BLaER1 treated with 17β-estradiol and CSF1 and Interleukin-3, amounts not matched to agents 10 nM and 100 nM (cell line): ENCODE data around the gene DTX4.

Source experiments
- H3K27ac ChIP-seq, 11 experiments: shearing (Covaris generic); formaldehyde crosslinking; 2 replicates each; pipeline ENCODE4 v1.8.1; 2022
- H3K27me3 ChIP-seq, 11 experiments: shearing (Covaris generic); formaldehyde crosslinking; 2 replicates each; pipeline ENCODE4 v1.8.1; 2022
- H3K36me3 ChIP-seq, 11 experiments: shearing (Covaris generic); formaldehyde crosslinking; 2 replicates each; pipeline ENCODE4 v1.8.1; 2022
- H3K4me1 ChIP-seq, 10 experiments: shearing (Covaris generic); formaldehyde crosslinking; 2 replicates each; pipeline ENCODE4 v1.8.1; 2022
- H3K4me2 ChIP-seq, 11 experiments: shearing (Covaris generic); formaldehyde crosslinking; 2 replicates each; pipeline ENCODE4 v1.8.1; 2022
- H3K4me3 ChIP-seq, 10 experiments: shearing (Covaris generic); formaldehyde crosslinking; 2 replicates each; pipeline ENCODE4 v1.8.1; 2022
- H3K9ac ChIP-seq, 11 experiments: shearing (Covaris generic); formaldehyde crosslinking; 2 replicates each; pipeline ENCODE4 v1.8.1; 2022
- H3K9me3 ChIP-seq, 11 experiments: shearing (Covaris generic); formaldehyde crosslinking; replicated peaks in 1 of 11; 2 replicates each; pipeline ENCODE4 v1.8.1; 2022
- H4K20me1 ChIP-seq, 11 experiments: shearing (Covaris generic); formaldehyde crosslinking; 2 replicates each; pipeline ENCODE4 v1.8.1; 2022
- Cebpa-rat ChIP-seq, 11 experiments: shearing (Covaris generic); IDR thresholded peaks; 2 replicates each; pipeline ENCODE4 v1.8.1; 2022

DTX4 gene

DNA sequence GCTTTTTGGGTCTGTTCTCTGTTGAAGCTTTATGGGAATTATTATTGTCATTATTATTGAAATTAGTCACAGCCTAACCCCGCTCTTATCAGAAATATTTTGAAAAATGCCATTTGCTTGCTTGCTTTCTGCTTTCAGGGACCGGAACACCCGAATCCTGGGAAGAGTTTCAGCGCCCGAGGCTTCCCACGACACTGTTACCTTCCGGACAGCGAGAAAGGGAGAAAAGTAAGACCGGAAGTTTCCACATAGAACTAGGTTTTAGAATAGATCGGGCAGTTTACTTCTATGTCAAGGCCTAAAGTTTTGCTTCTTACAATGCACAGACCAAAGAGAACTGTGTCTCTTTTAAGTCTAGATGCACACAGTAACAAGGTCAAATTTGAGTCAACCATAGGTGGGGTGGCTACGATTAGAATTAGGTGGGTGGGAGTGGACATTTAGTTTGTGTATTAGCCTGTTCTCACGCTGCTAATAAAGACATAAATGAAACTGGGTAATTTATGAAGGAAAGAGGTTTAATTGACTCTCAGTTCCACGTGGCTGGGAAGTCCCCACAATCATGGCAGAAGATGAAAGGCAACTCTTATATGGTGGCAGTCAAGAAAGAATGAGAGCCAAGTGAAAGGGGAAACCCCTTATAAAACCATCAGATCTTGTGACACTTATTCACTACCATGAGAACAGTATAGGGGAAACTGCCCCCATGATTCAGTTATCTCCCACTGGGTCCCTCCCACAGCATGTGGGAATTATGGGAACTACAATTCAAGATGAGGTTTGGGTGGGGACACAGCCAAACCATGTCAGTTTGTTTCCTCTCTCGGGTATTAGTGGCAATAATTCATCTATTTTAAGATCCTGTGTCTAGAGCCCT is 27.9 kb downstream of the DTX4 start:
- Histone ChIP-seq H3K27ac (peak overlapping the region in 9 of 11 experiments; percentile 12 to 50 (median 37); a peak in 9 of 22 replicates), H3K9me3 (peaks cover 0 to 14% (median 8%) of the 10 kb centered on the region in 11 experiments; a peak in 13 of 22 replicates), H3K4me2 (peak overlapping the region; percentile 59 to 87 (median 64)), H3K9ac (no peak overlapping the region), H3K36me3 (peaks cover 0 to 68% (median 22%) of the 10 kb centered on the region in 11 experiments; a peak in 14 of 22 replicates), H3K27me3 (peaks cover 0 to 29% (median 0%) of the 10 kb centered on the region in 11 experiments; a peak in 3 of 22 replicates), H3K4me3 (no peak overlapping the region), H4K20me1 (peaks cover 0 to 73% (median 0%) of the 10 kb centered on the region in 11 experiments; a peak in 4 of 22 replicates), H3K4me1 (peaks cover 41 to 62% (median 52%) of the 10 kb centered on the region in 10 experiments)
- no peak for TF ChIP-seq Cebpa-rat (IDR thresholded peaks at IDR 0.05)

- peaks cover 0 to 14% (median 8%) of the 10 kb centered on the region in 11 experiments; a peak in 13 of 22 replicates for H3K9me3 ChIP-seq
- no peak for TF ChIP-seq Cebpa-rat (IDR thresholded peaks at IDR 0.05)
- H3K27ac ChIP-seq = peak overlapping the region in 7 of 11 experiments; percentile 2 to 46 (median 21); a peak in 7 of 22 replicates
- peaks cover 0 to 29% (median 0%) of the 10 kb centered on the region in 11 experiments; a peak in 3 of 22 replicates for H3K27me3 ChIP-seq
- no peak overlapping the region for H3K4me3 ChIP-seq
- H4K20me1 ChIP-seq = peaks cover 0 to 79% (median 0%) of the 10 kb centered on the region in 11 experiments; a peak in 4 of 22 replicates
- peaks cover 0 to 68% (median 24%) of the 10 kb centered on the region in 11 experiments; a peak in 15 of 22 replicates for H3K36me3 ChIP-seq
- H3K4me1 ChIP-seq = peaks cover 43 to 68% (median 52%) of the 10 kb centered on the region in 10 experiments
- H3K9ac ChIP-seq = no peak overlapping the region
- H3K4me2 ChIP-seq = peak overlapping the region; percentile 59 to 87 (median 64)
Measured at GRCh38 chr11:59200423-59200746, 28.5 kb downstream of the DTX4 start.

- Histone ChIP-seq H3K4me2 (peak overlapping the region; percentile 59 to 87 (median 64)), H4K20me1 (peaks cover 0 to 89% (median 0%) of the 10 kb centered on the region in 11 experiments; a peak in 4 of 22 replicates)
Measured at GRCh38 chr11:59201353-59201752, 29.4 kb downstream of the DTX4 start.

GRCh38 chr11:59204746-59205145 is 32.8 kb downstream of the DTX4 start:
- Histone ChIP-seq H3K4me1 (peaks cover 36 to 77% (median 47%) of the 10 kb centered on the region in 10 experiments), H3K9ac (no peak overlapping the region), H3K4me3 (no peak overlapping the region), H3K4me2 (peak overlapping the region in 4 of 11 experiments; percentile 22 to 88 (median 50); a peak in 6 of 22 replicates), H3K27me3 (no peaks in the 10 kb centered on the region), H4K20me1 (peaks cover 0 to 92% (median 0%) of the 10 kb centered on the region in 11 experiments; a peak in 3 of 22 replicates), H3K27ac (no peak overlapping the region), H3K36me3 (peaks cover 0 to 83% (median 11%) of the 10 kb centered on the region in 11 experiments; a peak in 13 of 22 replicates), H3K9me3 (no peaks in the 10 kb centered on the region)
- no peak for TF ChIP-seq Cebpa-rat (IDR thresholded peaks at IDR 0.05)

More at GRCh38 chr11:59201353-59201752, 29.4 kb downstream of the DTX4 start:
- no peak for TF ChIP-seq Cebpa-rat (IDR thresholded peaks at IDR 0.05)
- Histone ChIP-seq H3K27me3 (peaks cover 0 to 25% (median 0%) of the 10 kb centered on the region in 11 experiments; a peak in 3 of 22 replicates), H3K9ac (no peak overlapping the region), H3K36me3 (peaks cover 0 to 67% (median 17%) of the 10 kb centered on the region in 11 experiments; a peak in 15 of 22 replicates), H3K27ac (0 out of 22 replicates have a peak overlapping the region, but pooled peaks of 1 of the 11 experiments have one; percentile 27), H3K9me3 (peaks cover 0 to 12% (median 7%) of the 10 kb centered on the region in 11 experiments; a peak in 13 of 22 replicates), H3K4me3 (no peak overlapping the region), H3K4me1 (peaks cover 38 to 78% (median 48%) of the 10 kb centered on the region in 10 experiments)

DNA sequence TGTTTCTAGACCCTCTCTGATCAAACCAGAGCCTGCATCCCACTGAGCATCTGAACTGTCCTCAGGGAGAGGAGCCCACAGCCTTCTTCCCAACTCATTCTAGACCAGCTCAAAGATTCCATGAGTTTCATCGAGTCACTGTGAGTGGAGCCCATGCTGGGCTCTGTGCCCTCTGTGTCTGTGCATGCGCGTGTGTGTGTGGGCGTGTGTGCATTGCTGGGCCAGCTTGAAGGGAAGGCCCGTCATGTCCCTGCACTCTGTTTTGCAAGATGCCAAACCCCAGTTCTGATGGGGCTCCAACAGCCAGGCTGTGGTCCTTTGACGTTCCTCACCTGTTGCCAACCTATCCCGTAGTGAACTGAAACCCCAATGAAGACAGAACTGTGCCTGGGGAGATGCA is 33.7 kb downstream of the DTX4 start:
- TF ChIP-seq Cebpa-rat (IDR thresholded peaks at IDR 0.05) = no peak
- peaks cover 27 to 77% (median 43%) of the 10 kb centered on the region in 10 experiments for H3K4me1 ChIP-seq
- no peaks in the 10 kb centered on the region for H3K27me3 ChIP-seq
- no peak overlapping the region for H3K27ac ChIP-seq
- H3K9me3 ChIP-seq = no peaks in the 10 kb centered on the region
- no peak overlapping the region for H3K9ac ChIP-seq
- H3K36me3 ChIP-seq = peaks cover 0 to 88% (median 11%) of the 10 kb centered on the region in 11 experiments; a peak in 13 of 22 replicates
- H3K4me3 ChIP-seq = no peak overlapping the region
- H3K4me2 ChIP-seq = peak overlapping the region in 2 of 11 experiments; percentile 65 to 88; a peak in 4 of 22 replicates
- H4K20me1 ChIP-seq = peaks cover 0 to 88% (median 0%) of the 10 kb centered on the region in 11 experiments; a peak in 3 of 22 replicates

DNA sequence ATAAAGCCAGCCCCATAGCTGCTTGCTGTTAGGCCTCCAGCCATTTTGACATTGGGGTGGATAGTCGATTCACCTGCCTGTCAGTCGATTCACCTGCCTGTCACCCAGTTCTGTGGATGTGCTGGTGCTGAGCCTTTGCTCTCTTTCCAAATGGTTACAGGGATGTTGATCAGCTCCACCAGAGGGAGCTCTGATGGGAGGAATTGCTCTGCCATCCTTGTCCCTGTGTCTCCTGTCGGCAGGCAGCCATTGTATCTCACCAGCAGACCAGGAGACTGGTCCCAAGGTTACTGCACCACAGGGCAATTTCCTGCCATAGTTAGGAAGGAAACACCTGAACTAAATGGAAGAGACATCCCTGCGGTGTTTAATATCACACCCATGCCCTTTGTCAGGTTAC is 34.7 kb downstream of the DTX4 start:
- peak overlapping the region in 1 of 10 experiments; percentile 79; a peak in 2 of 20 replicates for H3K4me3 ChIP-seq
- no peak for TF ChIP-seq Cebpa-rat (IDR thresholded peaks at IDR 0.05)
- no peaks in the 10 kb centered on the region for H3K27me3 ChIP-seq
- H3K4me2 ChIP-seq = peak overlapping the region in 9 of 11 experiments; percentile 5 to 95 (median 77); a peak in 17 of 22 replicates
- H3K9ac ChIP-seq = peak overlapping the region in 1 of 11 experiments; percentile 91; a peak in 1 of 22 replicates
- H4K20me1 ChIP-seq = peaks cover 0 to 78% (median 0%) of the 10 kb centered on the region in 11 experiments; a peak in 3 of 22 replicates
- H3K36me3 ChIP-seq = peaks cover 0 to 78% (median 11%) of the 10 kb centered on the region in 11 experiments; a peak in 13 of 22 replicates
- H3K9me3 ChIP-seq = no peaks in the 10 kb centered on the region; a peak in 1 of 22 replicates
- peaks cover 18 to 77% (median 38%) of the 10 kb centered on the region in 10 experiments for H3K4me1 ChIP-seq
- no peak overlapping the region for H3K27ac ChIP-seq

GRCh38 chr11:59207988-59208451 is 36.1 kb downstream of the DTX4 start:
- Histone ChIP-seq H3K4me3 (peak overlapping the region in 3 of 10 experiments; percentile 11 to 79 (median 62); a peak in 4 of 20 replicates), H3K9me3 (peaks cover 0 to 4% (median 0%) of the 10 kb centered on the region in 11 experiments; a peak in 1 of 22 replicates), H3K36me3 (peaks cover 0 to 65% (median 11%) of the 10 kb centered on the region in 11 experiments; a peak in 13 of 22 replicates), H3K9ac (peak overlapping the region in 3 of 11 experiments; percentile 16 to 91 (median 79); a peak in 5 of 22 replicates), H3K27ac (peak overlapping the region in 5 of 11 experiments; percentile 25 to 76 (median 34); a peak in 5 of 22 replicates), H4K20me1 (peaks cover 0 to 64% (median 0%) of the 10 kb centered on the region in 11 experiments; a peak in 3 of 22 replicates), H3K27me3 (no peaks in the 10 kb centered on the region), H3K4me2 (peak overlapping the region; percentile 21 to 95 (median 67); a peak in 19 of 22 replicates), H3K4me1 (peaks cover 27 to 83% (median 50%) of the 10 kb centered on the region in 10 experiments)
- TF ChIP-seq Cebpa-rat (IDR thresholded peaks at IDR 0.05) = no peak

DNA sequence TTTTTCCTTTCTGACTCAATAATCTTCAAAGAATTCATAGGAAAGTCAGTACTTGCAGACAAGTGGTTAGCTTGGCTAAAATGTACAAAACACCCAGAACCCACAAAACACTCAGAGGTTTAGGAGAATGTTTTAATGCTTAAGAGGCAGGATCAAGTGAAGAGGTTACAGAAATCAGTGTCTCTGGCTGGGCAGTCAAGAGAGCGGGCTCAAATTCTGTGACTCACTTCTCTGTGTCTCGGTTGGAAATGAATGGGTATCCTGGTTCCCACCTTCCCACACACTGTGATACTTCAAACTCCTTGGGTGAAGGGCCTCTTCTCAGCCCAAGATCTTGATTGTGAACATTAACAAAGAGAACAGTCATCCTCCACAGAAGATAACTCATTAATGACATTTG is 37.0 kb downstream of the DTX4 start:
- peak overlapping the region in 4 of 10 experiments; percentile 14 to 79 (median 41); a peak in 6 of 20 replicates for H3K4me3 ChIP-seq
- peaks cover 0 to 4% (median 0%) of the 10 kb centered on the region in 11 experiments; a peak in 1 of 22 replicates for H3K9me3 ChIP-seq
- H3K36me3 ChIP-seq = peaks cover 0 to 56% (median 11%) of the 10 kb centered on the region in 11 experiments; a peak in 13 of 22 replicates
- no peaks in the 10 kb centered on the region for H3K27me3 ChIP-seq
- H3K4me2 ChIP-seq = peak overlapping the region in 6 of 11 experiments; percentile 49 to 95 (median 86); a peak in 13 of 22 replicates
- H3K27ac ChIP-seq = peak overlapping the region in 3 of 11 experiments; percentile 19 to 76 (median 58); a peak in 2 of 22 replicates
- H3K4me1 ChIP-seq = peaks cover 34 to 93% (median 59%) of the 10 kb centered on the region in 10 experiments
- H4K20me1 ChIP-seq = peaks cover 0 to 55% (median 0%) of the 10 kb centered on the region in 11 experiments; a peak in 3 of 22 replicates
- H3K9ac ChIP-seq = peak overlapping the region in 2 of 11 experiments; percentile 79 to 91; a peak in 5 of 22 replicates
- no peak for TF ChIP-seq Cebpa-rat (IDR thresholded peaks at IDR 0.05)
